GM12865 (cell line): ENCODE measurements around the gene MAPK4.

ENCODE experiments used
- DNase-seq: peaks from one replicate; pipeline ENCODE4 v3.0.0; 2010; ENCODE audit warnings: low read depth
- H3K4me3 ChIP-seq: 2 replicates; pipeline ENCODE4 v1.5.1; 2011; ENCODE audit warnings: mild to moderate bottlenecking, low read depth, low read length, control low read depth
- TF ChIP-seq, protein P1 (sequence below): IDR thresholded peaks from 2 replicates; pipeline ENCODE4 v1.5.1; 2011; ENCODE audit warnings: low read length, control low read depth, low read depth, inconsistent platforms; ENCODE audit not compliant: insufficient read depth; ENCODE audit errors: missing control alignments

The MAPK4 gene

DNA sequence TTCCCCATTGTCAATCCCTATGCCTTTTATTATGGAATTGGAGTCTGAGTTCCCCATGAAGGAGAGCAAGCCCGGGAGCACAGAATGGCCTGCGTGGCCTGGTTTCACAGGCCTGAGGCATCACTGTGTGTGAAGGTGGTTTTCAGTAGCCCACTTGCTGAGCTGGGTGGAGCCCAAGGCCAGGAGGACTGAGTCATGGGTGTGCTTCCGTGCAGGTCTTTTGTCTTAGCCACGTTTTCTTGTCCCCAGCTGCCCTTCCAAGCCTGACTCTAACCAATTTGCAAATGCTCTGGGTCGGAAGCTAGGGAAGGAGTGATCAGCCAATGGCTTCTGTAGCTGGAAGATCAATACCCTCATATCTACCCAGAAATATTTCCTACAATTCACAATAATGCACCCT is 119.2 kb downstream of the MAPK4 start:
- no peak for DNase-seq
- no peak overlapping the region for H3K4me3 ChIP-seq
- TF ChIP-seq, protein P1, sequence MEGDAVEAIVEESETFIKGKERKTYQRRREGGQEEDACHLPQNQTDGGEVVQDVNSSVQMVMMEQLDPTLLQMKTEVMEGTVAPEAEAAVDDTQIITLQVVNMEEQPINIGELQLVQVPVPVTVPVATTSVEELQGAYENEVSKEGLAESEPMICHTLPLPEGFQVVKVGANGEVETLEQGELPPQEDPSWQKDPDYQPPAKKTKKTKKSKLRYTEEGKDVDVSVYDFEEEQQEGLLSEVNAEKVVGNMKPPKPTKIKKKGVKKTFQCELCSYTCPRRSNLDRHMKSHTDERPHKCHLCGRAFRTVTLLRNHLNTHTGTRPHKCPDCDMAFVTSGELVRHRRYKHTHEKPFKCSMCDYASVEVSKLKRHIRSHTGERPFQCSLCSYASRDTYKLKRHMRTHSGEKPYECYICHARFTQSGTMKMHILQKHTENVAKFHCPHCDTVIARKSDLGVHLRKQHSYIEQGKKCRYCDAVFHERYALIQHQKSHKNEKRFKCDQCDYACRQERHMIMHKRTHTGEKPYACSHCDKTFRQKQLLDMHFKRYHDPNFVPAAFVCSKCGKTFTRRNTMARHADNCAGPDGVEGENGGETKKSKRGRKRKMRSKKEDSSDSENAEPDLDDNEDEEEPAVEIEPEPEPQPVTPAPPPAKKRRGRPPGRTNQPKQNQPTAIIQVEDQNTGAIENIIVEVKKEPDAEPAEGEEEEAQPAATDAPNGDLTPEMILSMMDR: no peak

DNA sequence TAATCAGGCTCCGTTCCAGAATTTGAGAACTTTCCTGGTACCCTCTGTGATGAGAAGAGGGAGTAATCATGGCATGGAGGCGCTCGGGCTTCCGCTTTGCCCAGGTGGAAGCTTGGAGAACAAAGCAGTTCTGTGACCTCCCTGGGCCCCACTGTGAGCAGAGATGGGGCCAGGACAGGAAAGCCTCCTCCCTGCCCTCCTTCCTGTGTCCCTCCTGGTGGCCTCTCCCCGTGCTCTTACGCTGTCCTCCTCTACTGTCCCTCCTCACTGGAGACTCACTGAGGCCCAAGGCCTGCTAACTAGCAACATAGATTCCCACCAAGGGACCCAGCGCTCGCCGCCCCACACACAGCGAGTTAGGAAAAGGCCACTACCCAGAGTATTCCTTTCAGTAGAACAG is 119.8 kb downstream of the MAPK4 start:
- TF ChIP-seq, protein P1: no peak
- no peak for DNase-seq
- no peak overlapping the region for H3K4me3 ChIP-seq

DNA sequence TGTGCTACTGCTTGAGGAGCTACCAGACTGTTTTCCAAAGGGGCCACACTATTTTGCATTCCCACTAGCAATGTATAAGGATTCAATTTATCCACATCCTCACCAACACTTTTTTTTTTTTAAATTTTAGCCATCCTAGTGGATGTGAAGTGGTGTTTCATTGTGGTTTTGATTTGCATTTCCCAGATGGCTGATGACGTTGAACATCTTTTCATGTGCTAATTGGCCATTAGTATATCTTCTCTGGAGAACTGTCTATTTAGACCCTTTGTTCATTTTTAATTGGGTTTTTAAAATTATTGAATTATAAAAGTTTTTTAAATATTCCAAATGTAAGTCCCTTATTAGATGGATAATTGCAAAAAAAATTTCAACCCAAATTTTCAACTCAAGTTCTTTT is 121.1 kb downstream of the MAPK4 start:
- no peak for DNase-seq
- TF ChIP-seq, protein P1: no peak
- H3K4me3 ChIP-seq: no peak overlapping the region

DNA sequence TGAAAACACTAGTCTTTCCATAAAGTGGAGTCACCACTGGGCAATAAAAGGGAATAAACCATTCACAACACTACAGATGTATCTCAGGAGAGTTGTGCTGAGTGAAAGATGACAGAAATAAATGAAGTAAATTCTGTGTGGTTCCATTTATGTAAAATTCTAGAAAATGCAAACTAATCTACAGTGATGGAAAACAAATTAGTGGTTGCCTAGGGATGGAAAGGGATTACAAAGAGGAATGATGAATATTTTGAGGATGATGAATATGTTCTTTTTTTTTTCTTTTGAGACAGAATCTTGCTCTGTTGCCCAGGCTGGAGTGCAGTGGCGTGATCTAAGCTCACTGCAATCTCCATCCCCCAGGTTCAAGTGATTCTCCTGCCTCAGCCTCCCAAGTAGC is 123.0 kb downstream of the MAPK4 start:
- TF ChIP-seq, protein P1: no peak
- DNase-seq: no peak
- no peak overlapping the region for H3K4me3 ChIP-seq

DNA sequence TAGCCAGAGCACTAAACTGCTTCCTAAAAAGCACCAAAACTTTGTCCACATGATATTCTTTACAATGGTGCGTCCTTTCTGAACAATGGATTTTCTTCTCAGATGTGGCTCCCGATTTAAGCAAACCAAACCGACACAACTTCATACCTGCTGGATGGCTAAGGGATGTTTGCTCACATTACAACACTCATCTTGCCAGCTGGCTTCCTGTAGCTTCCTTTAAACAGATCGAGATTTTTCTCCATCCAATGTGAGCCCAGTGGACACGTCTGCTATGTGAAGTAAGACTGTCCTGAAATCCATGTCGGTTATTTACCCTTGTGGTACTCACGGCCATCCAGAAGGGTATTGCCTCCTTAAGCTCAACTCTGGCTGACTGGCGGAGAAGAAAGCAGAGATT is 126.5 kb downstream of the MAPK4 start:
- no peak for DNase-seq
- TF ChIP-seq, protein P1: no peak
- no peak overlapping the region for H3K4me3 ChIP-seq

DNA sequence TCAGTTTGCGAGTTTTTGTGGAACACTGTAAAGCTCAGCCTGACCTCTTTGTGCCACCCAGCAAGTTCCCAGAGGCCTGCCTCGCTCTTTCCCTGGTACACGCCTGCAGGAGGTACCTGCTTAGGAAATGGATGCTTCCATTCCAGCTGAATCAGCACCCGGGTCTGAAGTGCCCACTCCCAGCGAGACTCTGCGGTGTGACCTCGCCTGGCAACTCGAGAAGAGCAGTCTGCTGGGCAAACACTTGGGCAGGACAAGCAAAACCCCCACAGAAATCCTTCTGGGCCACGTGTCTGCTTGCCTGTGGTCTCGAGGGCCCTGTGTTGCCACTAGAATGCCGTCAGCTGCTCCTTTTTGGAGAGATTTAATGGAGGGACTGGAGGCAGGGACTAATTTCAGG is 127.6 kb downstream of the MAPK4 start:
- TF ChIP-seq, protein P1: no peak
- H3K4me3 ChIP-seq: no peak overlapping the region
- no peak for DNase-seq

DNA sequence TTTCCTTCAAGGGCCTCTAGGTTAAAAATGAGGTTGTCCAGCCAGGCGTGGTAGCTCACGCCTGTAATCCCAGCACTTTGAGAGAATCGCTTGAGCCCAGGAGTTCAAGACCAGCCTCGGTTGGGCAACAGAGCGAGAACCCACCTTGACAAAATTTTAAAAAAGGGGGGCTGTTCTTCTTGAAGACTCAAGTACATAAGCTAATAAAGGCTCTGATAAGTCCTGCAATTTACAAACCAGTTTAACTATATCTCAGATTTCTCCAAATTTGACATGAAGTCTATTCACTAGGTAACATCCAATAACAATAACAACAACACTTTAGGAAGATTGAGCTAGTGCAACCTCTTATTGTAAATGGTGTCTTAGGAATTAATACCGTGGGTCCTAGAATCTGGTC is 129.7 kb downstream of the MAPK4 start:
- TF ChIP-seq, protein P1: no peak
- no peak for DNase-seq
- no peak overlapping the region for H3K4me3 ChIP-seq
